ENCODE measurements around the gene CYSTM1. TPM values are rescaled to one million over a fixed set of nuclear protein-coding genes. Genes with fewer than 3 reads are reported as not detected.

The CYSTM1 gene
- total RNA-seq, 2 experiments from 2014 or later, result 15.8 to 18.5 TPM

DNA sequence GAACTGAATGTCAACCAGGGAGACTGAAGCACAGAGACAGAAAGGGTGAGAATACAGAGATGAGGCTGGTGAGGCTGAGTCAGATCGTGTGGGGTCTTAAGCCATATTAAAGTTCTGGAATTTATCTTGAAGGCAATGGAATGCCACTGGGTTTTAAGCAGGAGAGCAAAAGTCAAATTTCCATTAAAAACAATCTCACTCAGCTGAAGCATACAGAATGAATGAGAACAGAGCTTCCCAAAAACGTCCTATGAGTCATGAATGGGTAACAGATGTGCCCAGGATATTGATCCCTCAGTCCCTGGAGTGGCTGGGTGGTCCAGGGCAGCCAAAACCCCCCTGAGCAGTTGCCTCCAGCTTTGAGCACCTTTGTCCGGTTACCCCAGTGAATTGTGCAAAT lies 83.0 kb downstream of the CYSTM1 start:
- Mint-ChIP-seq H3K9me3 (no peaks in the 10 kb centered on the region), H3K4me1 (ENCODE audit: low read depth) (peaks cover 29% of the 10 kb centered on the region), H3K27me3 (no peaks in the 10 kb centered on the region), H3K4me3 (no peak overlapping the region), H3K27ac (no peak overlapping the region), H3K36me3 (ENCODE audit: low read depth) (peaks cover 28% of the 10 kb centered on the region)
- ATAC-seq, result no peak
- no peak for TF ChIP-seq CTCF (IDR thresholded peaks at IDR 0.05)
- intact Hi-C loops (cut with micrococcal nuclease), result no loop called here
- DNase-seq, result no peak
- ChIA-PET CTCF (interaction anchor here (1.1 to 26.2 kb wide), 4 partner anchors 10 to 115 kb away, joined by 3 to 874 read pairs (median 74); partner anchors contain the start of gene HBEGF), POLR2A (interaction anchor here (1.3 kb wide), 1 partner anchor 9 kb away, joined by 3 read pairs; no protein-coding TSS in a partner anchor)

DNA sequence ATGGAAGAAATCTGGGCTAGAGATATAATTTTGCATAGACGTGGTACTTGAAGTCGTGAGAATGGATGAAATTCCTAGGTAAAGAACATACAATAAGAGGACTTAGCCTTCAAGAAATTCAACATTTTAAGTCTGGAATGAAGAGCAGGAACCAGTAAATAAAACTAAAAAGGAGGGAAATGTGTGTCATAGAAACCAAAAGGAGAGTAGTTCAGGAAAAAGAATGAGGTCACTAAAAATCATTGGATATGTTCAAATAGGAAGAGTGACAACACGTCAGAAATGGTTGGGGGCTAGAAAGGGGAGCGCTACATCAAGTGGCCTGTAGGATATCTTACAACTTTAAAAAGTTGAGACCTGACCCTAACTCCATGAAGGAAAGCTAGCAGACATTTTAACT lies 83.9 kb downstream of the CYSTM1 start:
- Mint-ChIP-seq H3K27ac (peak overlapping the region; percentile 53), H3K4me3 (no peak overlapping the region), H3K4me1 (ENCODE audit: low read depth) (peaks cover 29% of the 10 kb centered on the region), H3K36me3 (ENCODE audit: low read depth) (peaks cover 26% of the 10 kb centered on the region), H3K9me3 (no peaks in the 10 kb centered on the region), H3K27me3 (no peaks in the 10 kb centered on the region)
- POLR2A ChIA-PET, result no interaction called here
- TF ChIP-seq CTCF (IDR thresholded peaks at IDR 0.05), result no peak
- DNase-seq, result no peak
- no peak for ATAC-seq
- CTCF ChIA-PET, result interaction anchor here (1.1 to 26.2 kb wide), 4 partner anchors 10 to 114 kb away, joined by 3 to 874 read pairs (median 74); partner anchors contain the start of gene HBEGF
- intact Hi-C loops (cut with micrococcal nuclease), result no loop called here

- DNase-seq, result peak; percentile 23
- intact Hi-C loops (cut with micrococcal nuclease), result no loop called here
- peak; percentile 63 for ATAC-seq
Observed at GRCh38 chr5:140259500-140259899, 84.5 kb downstream of the CYSTM1 start.

GRCh38 chr5:140260089-140260656 lies 85.2 kb downstream of the CYSTM1 start:
- DNase-seq (no peak), ATAC-seq (no peak)
- H3K27ac Mint-ChIP-seq, result no peak overlapping the region
- H3K4me1 Mint-ChIP-seq (ENCODE audit: low read depth), result peaks cover 36% of the 10 kb centered on the region
- no peaks in the 10 kb centered on the region for H3K9me3 Mint-ChIP-seq
- POLR2A ChIA-PET, result no interaction called here
- H3K36me3 Mint-ChIP-seq (ENCODE audit: low read depth), result peaks cover 29% of the 10 kb centered on the region
- H3K4me3 Mint-ChIP-seq, result no peak overlapping the region
- intact Hi-C loops (cut with micrococcal nuclease), result no loop called here
- CTCF ChIA-PET, result interaction anchor here (1.1 to 26.2 kb wide), 4 partner anchors 9 to 86 kb away, joined by 3 to 874 read pairs (median 74); partner anchors contain the start of gene HBEGF
- no peaks in the 10 kb centered on the region for H3K27me3 Mint-ChIP-seq
- no peak for TF ChIP-seq CTCF (IDR thresholded peaks at IDR 0.05)

More at GRCh38 chr5:140259500-140259899, 84.5 kb downstream of the CYSTM1 start:
- H3K4me1 Mint-ChIP-seq (ENCODE audit: low read depth), result peaks cover 33% of the 10 kb centered on the region
- POLR2A ChIA-PET, result no interaction called here
- H3K4me3 Mint-ChIP-seq, result no peak overlapping the region
- CTCF ChIA-PET, result interaction anchor here (1.5 to 26.2 kb wide), 3 partner anchors 9 to 86 kb away, joined by 4 to 874 read pairs (median 144); partner anchors contain the start of gene HBEGF
- no peak for TF ChIP-seq CTCF (IDR thresholded peaks at IDR 0.05)
- H3K27ac Mint-ChIP-seq, result peak overlapping the region; percentile 53
- H3K36me3 Mint-ChIP-seq (ENCODE audit: low read depth), result peaks cover 29% of the 10 kb centered on the region
- H3K27me3 Mint-ChIP-seq, result no peaks in the 10 kb centered on the region
- H3K9me3 Mint-ChIP-seq, result no peaks in the 10 kb centered on the region
